GM12878 (cell line): Measurements from ENCODE around the gene TOP3A. TPM values are rescaled to one million over a fixed set of nuclear protein-coding genes. Genes with fewer than 3 reads are reported as not detected.

Experiments
- ATAC-seq: fragments of 200-7000 bp; cut with Tn5 transposase; 3 replicates; pipeline ENCODE4 v1.9.1; 2020; ENCODE audit warnings: mild to moderate bottlenecking, moderate library complexity
- BruUV-seq: library from RNA; stranded (reverse); fragments of 400-500 nt; replicated peaks from 2 replicates; lab custom pipeline; 2021; lab: Mats Ljungman, UMichigan
- CTCF ChIA-PET: fragments of 300-600 bp; sonication (Branson Sonifier 250); formaldehyde crosslinking; extraction: SDS; loops from one replicate; lab custom pipeline; 2021; ENCODE audit warnings: inconsistent platforms; lab: Yijun Ruan, JAX
- POLR2A ChIA-PET: fragments of 350-600 bp; formaldehyde crosslinking; extraction: SDS; loops from one replicate; lab custom pipeline; 2021; ENCODE audit warnings: inconsistent platforms; lab: Charles Lee
- RAD21 ChIA-PET: fragments of 300-600 bp; sonication (Branson Sonifier 250); formaldehyde crosslinking; loops from one replicate; lab custom pipeline; 2023; ENCODE audit warnings: antibody characterized with exemption; ENCODE audit not compliant: unreplicated experiment; lab: Charles Lee
- SMC1A ChIA-PET: fragments of 300-600 bp; sonication (Branson Sonifier 250); formaldehyde crosslinking; loops from one replicate; lab custom pipeline; 2023; ENCODE audit not compliant: unreplicated experiment, uncharacterized antibody; lab: Charles Lee
- DNase-seq: peaks from one replicate; pipeline ENCODE4 v3.0.0-alpha.2; 2011; ENCODE audit warnings: low read depth, low spot score
- FAIRE-seq: peaks from 3 replicates; lab custom pipeline; 2011; peaks lifted over from hg19 to GRCh38; lab: Jason Lieb, UNC
- H2AFZ ChIP-seq: 2 replicates; pipeline ENCODE4 v1.6.0; 2011; ENCODE audit warnings: low read depth, low read length, control low read depth; ENCODE audit not compliant: control insufficient read depth
- H3K27ac ChIP-seq: 2 replicates; pipeline ENCODE4 v1.5.1; 2011; ENCODE audit warnings: control low read depth; ENCODE audit not compliant: control insufficient read depth, insufficient read depth
- H3K27me3 ChIP-seq, 2 experiments: replicated peaks in 1 of 2; 2 replicates each; pipeline versions ENCODE4 v1.6.0 to v1.6.1; 2011; ENCODE audit warnings: low read length in 1 of 2; ENCODE audit not compliant: control insufficient read depth in 2 of 2, insufficient read depth in 2 of 2
- H3K36me3 ChIP-seq, 2 experiments: 2 replicates each; pipeline ENCODE4 v1.5.1; 2011; ENCODE audit warnings: low read length in 1 of 2; ENCODE audit not compliant: control insufficient read depth in 2 of 2, insufficient read depth in 2 of 2
- H3K4me1 ChIP-seq: 2 replicates; pipeline ENCODE4 v1.6.1; 2011; ENCODE audit warnings: mild to moderate bottlenecking, low read length, moderate library complexity, mixed read lengths; ENCODE audit not compliant: control insufficient read depth, insufficient read depth
- H3K4me2 ChIP-seq: 2 replicates; pipeline ENCODE4 v1.6.0; 2011; ENCODE audit warnings: control low read depth; ENCODE audit not compliant: control insufficient read depth, insufficient read depth
- H3K4me3 ChIP-seq: fragments of 200-600 bp; sonication (generic); 2 replicates; pipeline ENCODE4 v1.5.1; 2016
- H3K79me2 ChIP-seq: 2 replicates; pipeline ENCODE4 v1.6.0; 2011; ENCODE audit warnings: low read length; ENCODE audit not compliant: control insufficient read depth, insufficient read depth
- H3K9ac ChIP-seq: 2 replicates; pipeline ENCODE4 v1.8.0; 2011; ENCODE audit warnings: low read length, control low read depth, mixed read lengths; ENCODE audit not compliant: control insufficient read depth, insufficient read depth
- H3K9me3 ChIP-seq: replicated peaks from 3 replicates; pipeline ENCODE4 v1.5.1; 2011; ENCODE audit warnings: mild to moderate bottlenecking, low read length; ENCODE audit not compliant: control insufficient read depth, insufficient read depth
- H4K20me1 ChIP-seq: 2 replicates; pipeline ENCODE4 v1.6.0; 2011; ENCODE audit not compliant: control insufficient read depth, insufficient read depth
- BCL11A ChIP-seq: IDR thresholded peaks from 2 replicates; pipeline ENCODE4 v1.6.1; 2011; ENCODE audit warnings: low read depth, low read length
- CBFB ChIP-seq: IDR thresholded peaks from 2 replicates; pipeline ENCODE4 v1.6.1; 2016; ENCODE audit warnings: antibody characterized with exemption, low read depth
- CHD1 ChIP-seq: IDR thresholded peaks from 2 replicates; pipeline ENCODE4 v1.6.1; 2012; ENCODE audit warnings: low read depth, low read length, improper control_type of control experiment
- E4F1 ChIP-seq: fragments of 450-650 bp; IDR thresholded peaks from 2 replicates; pipeline ENCODE4 v1.6.1; 2018; ENCODE audit warnings: borderline replicate concordance, mild to moderate bottlenecking; ENCODE audit not compliant: partially characterized antibody
- NFXL1 ChIP-seq: fragments of 450-650 bp; IDR thresholded peaks from 2 replicates; pipeline ENCODE4 v1.6.1; 2017; ENCODE audit warnings: antibody characterized with exemption, mild to moderate bottlenecking, borderline replicate concordance
- NRF1 ChIP-seq: conservative IDR thresholded peaks from 2 replicates; pipeline ENCODE4 v1.6.1; 2011; ENCODE audit warnings: mild to moderate bottlenecking, low read depth, low read length, improper control_type of control experiment
- POLR2A ChIP-seq: IDR thresholded peaks from 2 replicates; pipeline ENCODE4 v1.6.1; 2011; ENCODE audit warnings: low read depth, mild to moderate bottlenecking, low read length
- RBBP5 ChIP-seq: fragments of 200-600 bp; sonication (generic); conservative IDR thresholded peaks from 2 replicates; pipeline ENCODE4 v1.6.1; 2016
- SMAD5 ChIP-seq: IDR thresholded peaks from 2 replicates; pipeline ENCODE4 v1.6.1; 2016; ENCODE audit warnings: antibody characterized with exemption, low read depth
- SMARCA5 ChIP-seq: fragments of 450-650 bp; IDR thresholded peaks from 2 replicates; pipeline ENCODE4 v1.6.1; 2017; ENCODE audit warnings: mild to moderate bottlenecking
- SMC3 ChIP-seq: IDR thresholded peaks from 2 replicates; pipeline ENCODE4 v1.6.1; 2011; ENCODE audit warnings: low read length, improper control_type of control experiment, borderline replicate concordance
- SRF ChIP-seq, 2 experiments: IDR thresholded peaks; 2 replicates each; pipeline ENCODE4 v1.6.1; 2011; ENCODE audit warnings: low read depth in 2 of 2, low read length in 2 of 2, mild to moderate bottlenecking in 1 of 2, moderate library complexity in 1 of 2
- TAF1 ChIP-seq: IDR thresholded peaks from 2 replicates; pipeline ENCODE4 v1.6.1; 2011; ENCODE audit warnings: mild to moderate bottlenecking, low read depth, low read length, borderline replicate concordance
- TCF12 ChIP-seq: IDR thresholded peaks from 2 replicates; pipeline ENCODE4 v1.6.1; 2011; ENCODE audit warnings: low read depth, mild to moderate bottlenecking, low read length
- USF2 ChIP-seq: IDR thresholded peaks from 2 replicates; pipeline ENCODE4 v1.6.1; 2011; ENCODE audit warnings: low read depth, low read length, improper control_type of control experiment, borderline replicate concordance
- YBX1 ChIP-seq: fragments of 450-650 bp; IDR thresholded peaks from 2 replicates; pipeline ENCODE4 v1.6.1; 2016; ENCODE audit warnings: antibody characterized with exemption
- ZNF24 ChIP-seq: fragments of 450-650 bp; IDR thresholded peaks from 2 replicates; pipeline ENCODE4 v1.6.1; 2017; ENCODE audit warnings: antibody characterized with exemption, mild to moderate bottlenecking
- WGBS: methylation state at CpG from one replicate; pipeline ENCODE4 v1.1.6; 2016; ENCODE audit warnings: low lambda C conversion rate; ENCODE audit not compliant: insufficient replicate concordance, insufficient coverage; ENCODE audit errors: missing lambda C conversion rate; 5-methylcytosine and 5-hydroxymethylcytosine counted together
- in situ Hi-C: fragments of 300-500 bp; cut with MboI; formaldehyde crosslinking; loops from 9 replicates; pipeline ENCODE4 v1.14.3; 2018; ENCODE audit warnings: mixed read lengths
- intact Hi-C: fragments of 100-400 bp; cut with micrococcal nuclease; formaldehyde crosslinking; loops from one replicate; pipeline ENCODE4 v1.14.2; 2022; ENCODE audit not compliant: unreplicated experiment
- polyA plus RNA-seq, 11 experiments: library from polyadenylated mRNA; depleted of rRNA in 4 of 11; unstranded in 6 of 11; stranded (reverse) in 5 of 11; fragments of >200 nt; fragmentation: Nextera tagmentation in 4 of 11; fragmentation: Illumina TruSeq in 1 of 11; extraction: Ambion mirVana in 4 of 11; extraction: Trizol in 1 of 11; gene quantifications; 1 replicate in 1 of 11; 2 replicates in 10 of 11; pipeline versions ENCODE4 v1.2.1 to v1.2.3, GENCODE V29; 2011 to 2016; ENCODE audit warnings: inconsistent platforms in 2 of 11, missing spikeins in 2 of 11, low read depth in 1 of 11
- total RNA-seq, 4 experiments: library from RNA; depleted of rRNA in 3 of 4; stranded (reverse); fragments of >200 nt in 3 of 4; fragmentation: Illumina TruSeq in 1 of 4; extraction: Trizol in 1 of 4; gene quantifications; 2 replicates each; pipeline versions ENCODE4 v1.2.1 to v1.2.3, GENCODE V29; 2013 to 2021

The TOP3A gene
- total and polyA plus RNA-seq, 10 of the 15 experiments (the other 5 are each of a cell fraction or from before 2014, with no cell fraction given), result 4.2 to 51.9 (median 31.8) TPM

- WGBS, result 43% methylated on average over 14 of the region's 14 CpGs
- CTCF ChIA-PET, result interaction anchor here (0.7 kb wide), 1 partner anchor 14 kb away, joined by 3 read pairs; no protein-coding TSS in a partner anchor
- no peak overlapping the region for H3K27ac ChIP-seq
- no peaks in the 10 kb centered on the region for H4K20me1 ChIP-seq
- FAIRE-seq (no peak), ATAC-seq (no peak), DNase-seq (no peak)
- RAD21 ChIA-PET, result no interaction called here
- no peak for TF ChIP-seq NFXL1
- no peak for TF ChIP-seq CHD1
- no peak for TF ChIP-seq NRF1
- no peak for TF ChIP-seq SRF (IDR thresholded peaks at IDR 0.05; ENCODE audit: low read depth in 2 of 2, low read length in 2 of 2)
- TF ChIP-seq YBX1, result no peak
- no peak for TF ChIP-seq BCL11A
- TF ChIP-seq SMAD5, result no peak
- no peak for TF ChIP-seq USF2
- no peak for TF ChIP-seq SMARCA5
- no peak for TF ChIP-seq TCF12
- TF ChIP-seq CBFB, result no peak
- no peak for TF ChIP-seq ZNF24
- no peak for TF ChIP-seq TAF1
- no peak for TF ChIP-seq POLR2A
- TF ChIP-seq E4F1, result no peak
- no peak for TF ChIP-seq SMC3
- TF ChIP-seq RBBP5, result no peak
- H3K9ac ChIP-seq, result no peak overlapping the region
- in situ Hi-C loops, result no loop called here
- no peaks in the 10 kb centered on the region for H3K9me3 ChIP-seq
- no peaks in the 10 kb centered on the region for H3K4me1 ChIP-seq
- H2AFZ ChIP-seq, result no peak overlapping the region
- H3K4me2 ChIP-seq, result no peak overlapping the region
- H3K79me2 ChIP-seq, result no peaks in the 10 kb centered on the region
- H3K36me3 ChIP-seq, result no peaks in the 10 kb centered on the region
- H3K4me3 ChIP-seq, result no peak overlapping the region
- intact Hi-C loops, result no loop called here
- BruUV-seq, result no TSS peak
- H3K27me3 ChIP-seq, result no peaks in the 10 kb centered on the region
- SMC1A ChIA-PET, result interaction anchor here (0.7 kb wide), 1 partner anchor 73 kb away, joined by 4 read pairs; no protein-coding TSS in a partner anchor
- POLR2A ChIA-PET, result no interaction called here
Observed at GRCh38 chr17:18235743-18236256, 79.0 kb downstream of the TOP3A start.
